Measurements from ENCODE around the gene IL13RA2. TPM values are rescaled to one million over a fixed set of nuclear protein-coding genes. Genes with fewer than 3 reads are reported as not detected.
A peak's percentile ranks its signal among the peaks of the same experiment; 100 is the strongest.

Gene IL13RA2
- polyA plus RNA-seq, 1 of the 3 experiments (the other 2 are of a cell fraction) = 8.1 TPM

DNA sequence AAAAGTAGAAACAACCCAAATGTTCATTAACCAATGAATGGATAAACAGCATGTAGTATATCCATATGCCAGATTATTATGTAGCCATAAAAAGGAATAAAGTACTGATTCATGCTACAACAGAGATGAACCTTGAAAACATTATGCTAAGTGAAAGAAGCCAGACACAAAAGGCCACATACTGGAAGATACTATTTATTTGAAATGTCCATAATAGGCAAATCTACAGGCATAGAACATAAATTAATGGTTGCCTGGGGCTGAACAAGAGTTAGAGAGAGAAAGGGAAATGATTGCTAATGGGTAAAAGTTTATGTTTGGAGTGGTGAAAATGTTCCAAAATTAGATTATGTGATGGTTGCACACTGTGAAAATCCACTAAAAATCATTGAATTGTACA is 44.4 kb downstream of the IL13RA2 start:
- no peaks in the 10 kb centered on the region for H3K9me2 ChIP-seq
- H3K27ac ChIP-seq (ENCODE audit: low read depth in 2 of 2, low read length in 1 of 2) = peak overlapping the region in 1 of 2 experiments; percentile 44; a peak in 1 of 4 replicates
- peak; percentile 11 for DNase-seq
- POLR2A ChIA-PET = no interaction called here
- no peaks in the 10 kb centered on the region for H3K27me3 ChIP-seq (ENCODE audit: insufficient read depth)
- H3F3A ChIP-seq (replicated peaks; ENCODE audit: insufficient read depth) = no peaks in the 10 kb centered on the region
- TF ChIP-seq RAD21 (IDR thresholded peaks at IDR 0.05; ENCODE audit: low read length) = no peak
- 0 out of 4 replicates have a peak, but pooled peaks of 1 of the 2 experiments have one; percentile 10 for TF ChIP-seq EP300 (IDR thresholded peaks at IDR 0.05; ENCODE audit: borderline replicate concordance in 1 of 2, low read depth in 1 of 2, low read length in 1 of 2)
- CTCF ChIA-PET = no interaction called here
- H3K9ac ChIP-seq = no peak overlapping the region
- H3K4me2 ChIP-seq = no peak overlapping the region
- no peaks in the 10 kb centered on the region; a peak in 1 of 4 replicates for H3K4me1 ChIP-seq (ENCODE audit: control insufficient read depth in 1 of 2, insufficient read depth in 2 of 2, low read depth in 1 of 2, low read length in 1 of 2)
- H4K20me1 ChIP-seq (ENCODE audit: insufficient read depth) = no peaks in the 10 kb centered on the region
- H3K4me3 ChIP-seq (ENCODE audit: low read depth in 2 of 2, low read length in 1 of 2) = no peak overlapping the region
- H3K79me2 ChIP-seq (ENCODE audit: insufficient read depth) = no peaks in the 10 kb centered on the region
- no peak overlapping the region for H2AFZ ChIP-seq (ENCODE audit: low read depth)
- H3K36me3 ChIP-seq (replicated peaks in 1 of 2; ENCODE audit: control insufficient read depth in 1 of 2, insufficient read depth in 2 of 2, low read length in 1 of 2) = no peaks in the 10 kb centered on the region
- H3K9me3 ChIP-seq = no peaks in the 10 kb centered on the region

DNA sequence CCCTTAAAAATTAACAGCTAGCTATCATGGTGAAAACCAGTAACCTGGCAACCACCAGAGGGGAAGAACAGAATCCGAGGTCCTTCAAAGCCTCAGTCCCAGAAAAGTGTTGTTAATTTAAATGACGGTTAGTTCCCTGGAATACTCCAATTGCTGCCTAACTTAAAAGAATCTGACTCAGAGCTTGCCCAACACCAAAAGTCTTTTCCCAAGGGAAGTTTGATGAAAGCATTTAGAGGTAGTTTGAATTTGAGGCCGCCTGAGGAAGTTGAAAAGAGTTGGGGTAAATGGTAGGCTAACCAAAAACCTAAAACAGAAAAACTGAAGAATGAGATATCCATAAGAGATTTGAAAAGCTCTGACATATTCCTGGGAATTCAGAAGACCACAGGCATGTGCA is 46.6 kb downstream of the IL13RA2 start:
- CTCF ChIA-PET = no interaction called here
- POLR2A ChIA-PET = no interaction called here

GRCh38 chrX:114964374-114964773 is 53.0 kb downstream of the IL13RA2 start:
- no peaks in the 10 kb centered on the region for H3K36me3 ChIP-seq (replicated peaks in 1 of 2; ENCODE audit: control insufficient read depth in 1 of 2, insufficient read depth in 2 of 2, low read length in 1 of 2)
- WGBS (ENCODE audit: low lambda C conversion rate) = 27% methylated on average over 3 of the region's 3 CpGs
- no peak overlapping the region for H3K4me3 ChIP-seq (ENCODE audit: low read depth in 2 of 2, low read length in 1 of 2)
- no peak for TF ChIP-seq TEAD4 (IDR thresholded peaks at IDR 0.05; ENCODE audit: borderline replicate concordance, insufficient read depth)
- no peak for TF ChIP-seq CHD2 (IDR thresholded peaks at IDR 0.05; ENCODE audit: low read length, partially characterized antibody)
- TF ChIP-seq FOXJ3 (CRISPR knock-in tag; IDR thresholded peaks at IDR 0.05) = no peak
- TF ChIP-seq NFIC (IDR thresholded peaks at IDR 0.05; ENCODE audit: borderline replicate concordance) = no peak
- no peak for TF ChIP-seq CTCF (IDR thresholded peaks at IDR 0.05)
- POLR2A ChIA-PET = no interaction called here
- H3K4me1 ChIP-seq (ENCODE audit: control insufficient read depth in 1 of 2, insufficient read depth in 2 of 2, low read depth in 1 of 2, low read length in 1 of 2) = no peaks in the 10 kb centered on the region
- H3K79me2 ChIP-seq (ENCODE audit: insufficient read depth) = no peaks in the 10 kb centered on the region
- H3F3A ChIP-seq (replicated peaks; ENCODE audit: insufficient read depth) = no peaks in the 10 kb centered on the region
- H3K9me3 ChIP-seq = no peaks in the 10 kb centered on the region
- no peaks in the 10 kb centered on the region for H4K20me1 ChIP-seq (ENCODE audit: insufficient read depth)
- H3K27me3 ChIP-seq (ENCODE audit: insufficient read depth) = no peaks in the 10 kb centered on the region
- no peak overlapping the region for H3K27ac ChIP-seq (ENCODE audit: low read depth in 2 of 2, low read length in 1 of 2)
- CTCF ChIA-PET = no interaction called here
- H3K9me2 ChIP-seq = no peaks in the 10 kb centered on the region
- DNase-seq = no peak
- H2AFZ ChIP-seq (ENCODE audit: low read depth) = no peak overlapping the region
- no peak overlapping the region for H3K4me2 ChIP-seq
- H3K9ac ChIP-seq = no peak overlapping the region

More for the DNA sequence above, 46.6 kb downstream of the IL13RA2 start:
- no peak overlapping the region for H2AFZ ChIP-seq (ENCODE audit: low read depth)
- H3K27me3 ChIP-seq (ENCODE audit: insufficient read depth) = no peaks in the 10 kb centered on the region
- no peaks in the 10 kb centered on the region for H3F3A ChIP-seq (replicated peaks; ENCODE audit: insufficient read depth)
- H3K9ac ChIP-seq = no peak overlapping the region
- H3K36me3 ChIP-seq (replicated peaks in 1 of 2; ENCODE audit: control insufficient read depth in 1 of 2, insufficient read depth in 2 of 2, low read length in 1 of 2) = no peaks in the 10 kb centered on the region
- no peak overlapping the region for H3K4me2 ChIP-seq
- no peak overlapping the region for H3K4me3 ChIP-seq (ENCODE audit: low read depth in 2 of 2, low read length in 1 of 2)
- H3K9me3 ChIP-seq = no peaks in the 10 kb centered on the region
- no peaks in the 10 kb centered on the region for H3K9me2 ChIP-seq
- 51% methylated on average over 3 of the region's 3 CpGs for WGBS (ENCODE audit: low lambda C conversion rate)
- no peaks in the 10 kb centered on the region for H4K20me1 ChIP-seq (ENCODE audit: insufficient read depth)
- no peak overlapping the region for H3K27ac ChIP-seq (ENCODE audit: low read depth in 2 of 2, low read length in 1 of 2)
- no peaks in the 10 kb centered on the region for H3K79me2 ChIP-seq (ENCODE audit: insufficient read depth)
- no peak for DNase-seq
- TF ChIP-seq TAF1 (IDR thresholded peaks at IDR 0.05; ENCODE audit: borderline replicate concordance, low read depth, low read length) (no peak), FOXJ3 (CRISPR knock-in tag; IDR thresholded peaks at IDR 0.05) (no peak), IRF3 (IDR thresholded peaks at IDR 0.05; ENCODE audit: low read depth, low read length) (no peak), SMC3 (IDR thresholded peaks at IDR 0.05; ENCODE audit: low read depth, low read length) (no peak)
- no peaks in the 10 kb centered on the region; a peak in 1 of 4 replicates for H3K4me1 ChIP-seq (ENCODE audit: control insufficient read depth in 1 of 2, insufficient read depth in 2 of 2, low read depth in 1 of 2, low read length in 1 of 2)
